Measurements from ENCODE around the gene FGF14.

Gene FGF14

GRCh38 chr13:102401766-102402165 lies at the start of gene FGF14:
TSS of gene FGF14 (minus strand) at chr13:102402048.
- TF ChIP-seq, protein P1, sequence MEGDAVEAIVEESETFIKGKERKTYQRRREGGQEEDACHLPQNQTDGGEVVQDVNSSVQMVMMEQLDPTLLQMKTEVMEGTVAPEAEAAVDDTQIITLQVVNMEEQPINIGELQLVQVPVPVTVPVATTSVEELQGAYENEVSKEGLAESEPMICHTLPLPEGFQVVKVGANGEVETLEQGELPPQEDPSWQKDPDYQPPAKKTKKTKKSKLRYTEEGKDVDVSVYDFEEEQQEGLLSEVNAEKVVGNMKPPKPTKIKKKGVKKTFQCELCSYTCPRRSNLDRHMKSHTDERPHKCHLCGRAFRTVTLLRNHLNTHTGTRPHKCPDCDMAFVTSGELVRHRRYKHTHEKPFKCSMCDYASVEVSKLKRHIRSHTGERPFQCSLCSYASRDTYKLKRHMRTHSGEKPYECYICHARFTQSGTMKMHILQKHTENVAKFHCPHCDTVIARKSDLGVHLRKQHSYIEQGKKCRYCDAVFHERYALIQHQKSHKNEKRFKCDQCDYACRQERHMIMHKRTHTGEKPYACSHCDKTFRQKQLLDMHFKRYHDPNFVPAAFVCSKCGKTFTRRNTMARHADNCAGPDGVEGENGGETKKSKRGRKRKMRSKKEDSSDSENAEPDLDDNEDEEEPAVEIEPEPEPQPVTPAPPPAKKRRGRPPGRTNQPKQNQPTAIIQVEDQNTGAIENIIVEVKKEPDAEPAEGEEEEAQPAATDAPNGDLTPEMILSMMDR (IDR thresholded peaks at IDR 0.05; ENCODE audit: low read length, missing control alignments), result no peak
- H3K4me3 ChIP-seq (replicated peaks; ENCODE audit: low read depth, low read length), result no peak within 1 kb of the TSS
- DNase-seq (ENCODE audit: low read depth), result no peak

DNA sequence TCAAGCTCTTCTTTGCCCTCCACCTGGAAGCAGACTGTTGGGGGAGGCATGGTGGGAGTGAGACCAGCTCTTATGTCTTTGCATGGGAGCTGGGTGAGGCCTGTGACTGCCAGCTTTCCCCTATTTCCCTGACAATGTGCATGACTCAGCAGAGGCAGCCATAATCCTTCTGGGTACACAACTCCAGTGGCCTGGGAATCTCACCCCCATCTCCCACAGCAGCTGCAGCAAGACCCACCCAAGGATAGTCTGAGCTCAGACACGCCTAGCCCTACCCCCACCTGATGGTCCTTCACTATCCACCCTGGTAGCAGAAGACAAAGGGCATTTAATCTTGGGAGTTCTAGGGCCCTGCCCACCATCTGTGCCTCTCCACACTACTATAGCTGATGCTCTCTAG lies 41.4 kb upstream of the FGF14 start:
- TF ChIP-seq, protein P1 (IDR thresholded peaks at IDR 0.05; ENCODE audit: low read length, missing control alignments), result no peak
- no peak overlapping the region for H3K4me3 ChIP-seq (replicated peaks; ENCODE audit: low read depth, low read length)
- no peak for DNase-seq (ENCODE audit: low read depth)

GRCh38 chr13:102441085-102441484 lies 39.2 kb upstream of the FGF14 start:
- no peak for DNase-seq (ENCODE audit: low read depth)
- no peak overlapping the region for H3K4me3 ChIP-seq (replicated peaks; ENCODE audit: low read depth, low read length)
- TF ChIP-seq, protein P1 (IDR thresholded peaks at IDR 0.05; ENCODE audit: low read length, missing control alignments), result no peak

GRCh38 chr13:102440259-102440936 lies 38.5 kb upstream of the FGF14 start:
- DNase-seq (ENCODE audit: low read depth), result no peak
- TF ChIP-seq, protein P1 (IDR thresholded peaks at IDR 0.05; ENCODE audit: low read length, missing control alignments), result no peak
- no peak overlapping the region for H3K4me3 ChIP-seq (replicated peaks; ENCODE audit: low read depth, low read length)

GRCh38 chr13:102422690-102423089 lies 20.8 kb upstream of the FGF14 start:
- TF ChIP-seq, protein P1 (IDR thresholded peaks at IDR 0.05; ENCODE audit: low read length, missing control alignments), result no peak
- no peak for DNase-seq (ENCODE audit: low read depth)

GRCh38 chr13:102405499-102406100 lies 3.8 kb upstream of the FGF14 start:
- H3K4me3 ChIP-seq (replicated peaks; ENCODE audit: low read depth, low read length), result no peak overlapping the region
- peak; percentile 17 for DNase-seq (ENCODE audit: low read depth)
- TF ChIP-seq, protein P1 (IDR thresholded peaks at IDR 0.05; ENCODE audit: low read length, missing control alignments), result no peak

More at GRCh38 chr13:102422690-102423089, 20.8 kb upstream of the FGF14 start:
- no peak overlapping the region for H3K4me3 ChIP-seq (replicated peaks; ENCODE audit: low read depth, low read length)
